Measurements from ENCODE around the gene UBR1.

GRCh38 chr15:43135351-43135750 is 29.5 kb upstream of the UBR1 start:
- TF ChIP-seq CTCF (IDR thresholded peaks at IDR 0.05; ENCODE audit: insufficient read depth, low read length, poor library complexity, severe bottlenecking) = no peak
- no peak for TF ChIP-seq EZH2phosphoT487 (conservative IDR thresholded peaks at IDR 0.05; ENCODE audit: low read length)

All from SU-DHL-6 (cell line).